HG03439 (cell line): Measurements from ENCODE around the gene TADA2B.

Experiments
- ATAC-seq: cut with Tn5 transposase; IDR thresholded peaks from one replicate; pipeline ENCODE4 v1.9.1; 2021; ENCODE audit warnings: mild to moderate bottlenecking, moderate library complexity; ENCODE audit not compliant: unreplicated experiment

The TADA2B gene

DNA sequence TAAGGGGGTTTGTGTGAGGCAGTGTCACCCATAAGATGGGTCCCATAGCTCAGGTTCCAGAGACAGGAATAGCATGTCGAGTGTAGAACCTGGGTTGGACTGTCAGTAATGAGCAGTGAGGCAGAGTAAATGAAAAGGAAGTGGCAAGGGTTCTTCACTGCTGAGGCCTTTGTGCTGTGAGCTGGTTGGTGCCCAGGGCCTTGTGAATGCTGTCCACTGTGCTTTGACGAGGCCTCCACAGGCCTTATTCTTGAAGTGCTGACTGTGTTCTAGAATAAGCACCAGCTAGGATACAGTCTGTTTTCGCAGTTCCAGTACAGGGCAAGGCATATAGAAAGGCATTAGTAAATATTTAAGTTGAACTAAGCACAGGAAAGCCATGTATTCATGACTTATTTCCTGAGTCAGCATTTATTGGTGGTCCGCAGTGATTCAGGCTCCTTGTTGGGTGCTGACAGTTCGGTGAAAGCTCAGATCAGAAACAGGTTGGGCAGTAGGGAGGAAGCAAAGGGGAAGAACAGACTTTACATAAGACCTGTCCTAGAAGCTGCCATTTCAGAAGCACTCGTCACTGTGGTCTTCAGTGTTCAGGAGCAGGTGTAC is 25.6 kb upstream of the TADA2B start:
- no peak for ATAC-seq

- no peak for ATAC-seq
Measured at GRCh38 chr4:7018281-7018680, 24.9 kb upstream of the TADA2B start.

DNA sequence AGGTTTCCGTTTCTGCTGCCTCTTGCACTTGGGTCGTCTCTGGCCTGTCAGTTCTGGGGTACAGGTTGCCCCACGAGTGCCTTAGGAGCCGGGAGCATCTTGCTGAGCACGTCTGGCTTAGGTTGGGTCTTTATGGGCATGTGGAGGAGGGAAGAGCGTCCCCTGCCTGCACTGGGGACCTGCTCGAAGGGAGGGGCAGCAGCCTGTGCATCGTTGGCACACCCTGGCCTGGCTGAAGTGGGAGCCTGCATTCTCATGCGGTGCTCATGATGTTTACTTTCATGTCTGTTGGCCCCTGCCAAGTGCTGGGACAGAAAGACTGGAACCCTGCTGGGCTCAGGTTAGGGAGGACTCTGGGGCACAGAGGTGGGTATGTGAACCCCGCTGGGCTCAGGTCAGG is 23.8 kb upstream of the TADA2B start:
- no peak for ATAC-seq

DNA sequence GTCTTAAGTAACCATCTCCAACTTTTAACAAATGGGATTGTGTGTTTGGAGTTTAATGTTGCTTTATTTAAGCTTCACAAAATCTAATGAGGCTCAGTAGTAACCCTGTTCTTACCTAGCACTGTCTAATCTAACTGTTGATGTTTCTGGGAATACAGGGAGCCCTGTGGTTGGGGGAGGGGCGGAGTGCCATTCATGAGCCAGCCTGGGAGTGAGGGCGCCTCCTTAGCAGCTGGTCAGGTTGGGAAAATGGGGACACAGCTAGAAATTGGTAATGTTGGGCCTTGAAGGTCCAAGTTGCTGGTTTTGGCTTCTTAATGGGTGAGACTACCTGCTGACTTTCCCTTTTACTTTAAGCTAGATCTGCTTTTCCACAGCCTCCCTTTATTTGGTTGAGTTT is 22.9 kb upstream of the TADA2B start:
- no peak for ATAC-seq

GRCh38 chr4:7020856-7021255 is 22.3 kb upstream of the TADA2B start:
- ATAC-seq = no peak

DNA sequence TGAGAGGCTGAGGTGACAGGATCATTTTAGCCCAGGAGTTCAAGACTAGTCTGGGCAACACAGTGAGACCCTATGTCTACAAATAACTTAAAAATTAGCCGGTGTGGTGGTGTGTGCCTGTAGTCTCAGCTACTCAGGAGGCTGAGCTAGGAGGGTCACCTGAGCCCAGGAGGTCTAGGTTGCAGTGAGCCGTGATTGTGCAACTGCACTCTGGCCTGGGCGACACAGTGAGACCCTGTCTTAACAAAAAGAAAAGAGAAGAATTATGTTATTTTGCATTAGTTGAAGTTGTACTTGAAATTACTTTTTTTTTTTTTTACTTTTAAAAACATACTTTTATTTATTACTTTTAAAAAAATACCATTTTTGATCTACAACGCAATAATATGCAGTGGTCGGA is 21.8 kb upstream of the TADA2B start:
- ATAC-seq = no peak

GRCh38 chr4:7021930-7022664 is 21.1 kb upstream of the TADA2B start:
- ATAC-seq = no peak

DNA sequence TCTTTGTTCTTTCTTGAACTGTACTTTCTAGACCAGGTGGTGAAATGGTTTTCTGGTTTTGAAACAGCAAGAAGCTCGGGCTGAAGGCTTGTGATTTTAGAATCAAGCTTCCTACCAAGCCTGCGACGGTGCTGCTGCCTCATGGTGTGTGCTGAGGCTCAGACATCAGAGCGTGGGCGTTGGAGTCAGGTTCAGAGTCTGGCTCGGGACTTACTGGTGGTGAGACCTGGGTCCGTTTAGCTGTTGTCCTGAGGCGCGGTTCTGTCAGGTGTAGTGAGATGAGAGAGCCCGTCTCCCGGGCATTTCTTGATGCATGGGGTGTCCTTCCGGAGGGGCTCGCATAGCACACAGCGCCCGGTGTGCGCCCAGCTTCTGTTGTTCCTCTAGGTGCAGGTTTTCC is 19.7 kb upstream of the TADA2B start:
- no peak for ATAC-seq

- no peak for ATAC-seq
Measured at GRCh38 chr4:7023901-7024300, 19.3 kb upstream of the TADA2B start.

- ATAC-seq = no peak
Measured at GRCh38 chr4:7024336-7024890, 18.8 kb upstream of the TADA2B start.

DNA sequence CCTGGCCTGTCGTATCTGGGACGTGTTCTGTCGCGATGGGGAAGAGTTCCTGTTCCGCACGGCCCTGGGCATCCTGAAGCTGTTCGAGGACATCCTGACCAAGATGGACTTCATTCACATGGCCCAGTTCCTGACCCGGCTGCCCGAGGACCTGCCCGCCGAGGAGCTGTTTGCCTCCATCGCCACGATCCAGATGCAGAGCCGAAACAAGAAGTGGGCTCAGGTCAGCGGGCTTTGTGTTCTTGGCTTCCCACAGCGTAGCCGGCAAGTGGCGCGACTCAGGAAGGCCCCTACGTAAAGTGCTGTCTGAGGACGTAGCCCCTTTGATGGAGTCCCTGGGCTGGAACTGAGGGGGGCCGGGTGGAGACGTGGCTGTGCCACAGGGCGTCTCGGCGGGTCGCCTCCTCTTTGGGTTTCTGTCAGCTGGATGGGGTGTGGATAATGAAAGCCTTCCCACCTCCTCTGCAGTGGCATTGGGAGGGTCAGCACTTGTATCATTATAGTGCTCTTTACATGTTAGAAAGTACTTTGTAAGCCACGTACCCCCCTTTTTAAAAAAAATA is 18.1 kb upstream of the TADA2B start:
- ATAC-seq = no peak

DNA sequence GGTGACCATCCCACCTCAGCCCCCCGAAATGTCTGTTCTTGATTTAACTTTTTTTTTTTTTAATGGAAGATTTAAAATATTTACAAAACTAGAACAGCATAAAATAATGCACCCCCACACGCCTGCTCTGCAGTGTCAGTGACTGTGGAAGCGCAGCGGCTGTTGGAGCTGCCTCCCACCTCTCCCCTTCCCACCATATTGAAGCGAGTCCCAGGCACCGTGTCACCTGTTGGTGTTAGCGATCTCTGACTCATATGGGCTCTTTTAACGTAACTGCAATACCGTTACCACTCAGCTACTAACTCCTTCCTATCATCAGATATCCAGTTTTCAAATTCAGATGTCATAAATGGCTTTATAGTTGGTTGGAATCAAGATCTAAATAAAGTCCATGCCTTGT is 17.1 kb upstream of the TADA2B start:
- no peak for ATAC-seq

DNA sequence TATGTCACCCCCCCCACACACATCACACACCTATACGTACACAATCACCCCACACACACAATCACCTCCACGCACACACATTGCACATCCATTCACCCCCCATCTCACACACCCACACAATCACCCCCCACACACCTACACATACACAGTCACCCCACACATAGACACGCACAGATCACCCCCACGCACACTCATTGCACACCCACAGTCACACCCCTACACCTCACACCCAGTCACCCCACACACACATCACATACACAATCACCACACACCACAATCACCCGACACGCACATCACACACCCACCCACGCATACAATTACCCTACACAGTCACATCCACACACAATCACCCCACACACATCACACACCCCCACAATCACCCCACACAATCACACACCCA is 15.9 kb upstream of the TADA2B start:
- no peak for ATAC-seq

- ATAC-seq = no peak
Measured at GRCh38 chr4:7027913-7028312, 15.3 kb upstream of the TADA2B start.

DNA sequence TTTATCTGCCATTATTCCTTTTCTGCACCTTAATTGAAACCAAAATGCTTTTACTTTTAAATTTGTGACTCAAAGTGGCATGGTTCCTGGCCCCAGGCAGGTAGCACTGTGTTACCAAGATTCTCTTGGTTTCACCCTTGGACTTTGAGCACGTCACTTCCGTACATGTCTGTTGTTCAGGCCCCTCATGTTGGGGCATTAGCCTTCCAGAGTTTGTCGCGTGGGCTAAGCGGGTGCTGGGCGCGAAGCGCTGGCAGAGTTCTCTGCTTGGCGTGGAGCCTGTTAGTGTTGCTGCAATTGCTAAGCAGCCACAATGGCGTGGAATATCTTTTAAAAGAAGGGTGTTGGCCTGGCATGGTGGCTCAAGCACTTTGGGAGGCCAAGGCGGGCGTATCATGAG is 14.0 kb upstream of the TADA2B start:
- no peak for ATAC-seq

DNA sequence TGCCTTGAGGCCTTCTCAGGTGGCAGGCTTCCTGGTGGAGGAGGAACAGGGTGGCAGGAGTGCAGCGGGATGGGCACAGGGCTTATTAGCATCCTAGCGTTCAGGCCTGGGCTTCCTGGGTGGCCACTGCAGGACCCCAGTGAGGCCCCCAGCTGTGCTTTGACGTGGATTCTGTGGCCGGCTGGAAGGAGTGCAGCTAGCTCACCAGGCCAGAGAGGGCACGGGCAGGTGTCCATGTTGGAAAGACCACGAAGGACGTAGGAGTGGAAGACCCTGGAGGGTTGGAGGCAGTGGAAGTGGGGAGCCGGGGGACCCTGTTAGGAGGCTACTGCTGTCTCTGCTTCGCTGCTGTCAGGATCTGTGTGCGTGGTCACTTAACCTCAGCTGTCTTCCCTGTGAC is 13.3 kb upstream of the TADA2B start:
- no peak for ATAC-seq

GRCh38 chr4:7030856-7031255 is 12.3 kb upstream of the TADA2B start:
- no peak for ATAC-seq

DNA sequence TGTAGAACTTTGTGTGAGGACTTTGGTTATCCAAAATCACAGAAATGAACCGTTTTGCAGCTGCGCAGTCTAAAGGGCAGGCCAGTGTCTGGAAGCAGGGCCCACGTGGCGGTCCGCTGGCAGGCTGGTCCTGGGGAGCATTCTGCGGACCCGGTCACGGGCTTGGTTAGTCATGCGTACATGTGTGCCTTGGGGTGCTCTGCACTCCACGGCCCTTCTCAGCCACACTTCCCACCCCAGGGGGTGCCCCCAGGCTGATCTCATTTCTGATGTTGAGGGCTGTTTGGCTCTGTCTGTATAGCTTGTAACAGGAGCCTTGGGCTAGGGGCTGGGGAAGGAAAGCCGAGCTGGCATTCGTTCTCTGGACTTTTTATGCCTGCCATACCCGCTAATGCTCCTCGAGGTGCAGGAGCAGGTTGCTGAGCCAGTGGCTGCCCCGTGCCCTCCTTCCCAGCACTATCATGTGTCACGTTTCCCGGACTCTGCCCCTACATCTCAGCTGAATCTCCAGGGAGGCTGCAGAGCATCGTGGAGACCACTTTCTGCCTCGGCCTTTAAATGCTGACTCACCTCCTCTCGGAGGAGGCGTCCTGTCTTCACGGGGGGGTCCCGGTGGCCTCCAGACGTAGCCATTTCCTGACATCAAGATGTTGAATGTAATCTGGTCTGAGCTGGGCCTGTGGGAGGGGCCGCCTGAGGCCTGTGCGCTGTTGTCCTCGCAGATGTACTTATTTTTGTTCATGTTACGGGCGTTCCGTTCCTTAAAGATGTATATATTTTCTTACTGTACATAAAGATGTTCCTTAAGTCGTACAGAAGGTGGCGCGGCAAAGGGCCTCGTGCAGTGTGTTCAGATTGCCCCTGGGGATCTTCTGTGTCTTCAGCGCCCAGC is 11.4 kb upstream of the TADA2B start:
- ATAC-seq = no peak

- ATAC-seq = no peak
Measured at GRCh38 chr4:7032596-7032995, 10.6 kb upstream of the TADA2B start.

DNA sequence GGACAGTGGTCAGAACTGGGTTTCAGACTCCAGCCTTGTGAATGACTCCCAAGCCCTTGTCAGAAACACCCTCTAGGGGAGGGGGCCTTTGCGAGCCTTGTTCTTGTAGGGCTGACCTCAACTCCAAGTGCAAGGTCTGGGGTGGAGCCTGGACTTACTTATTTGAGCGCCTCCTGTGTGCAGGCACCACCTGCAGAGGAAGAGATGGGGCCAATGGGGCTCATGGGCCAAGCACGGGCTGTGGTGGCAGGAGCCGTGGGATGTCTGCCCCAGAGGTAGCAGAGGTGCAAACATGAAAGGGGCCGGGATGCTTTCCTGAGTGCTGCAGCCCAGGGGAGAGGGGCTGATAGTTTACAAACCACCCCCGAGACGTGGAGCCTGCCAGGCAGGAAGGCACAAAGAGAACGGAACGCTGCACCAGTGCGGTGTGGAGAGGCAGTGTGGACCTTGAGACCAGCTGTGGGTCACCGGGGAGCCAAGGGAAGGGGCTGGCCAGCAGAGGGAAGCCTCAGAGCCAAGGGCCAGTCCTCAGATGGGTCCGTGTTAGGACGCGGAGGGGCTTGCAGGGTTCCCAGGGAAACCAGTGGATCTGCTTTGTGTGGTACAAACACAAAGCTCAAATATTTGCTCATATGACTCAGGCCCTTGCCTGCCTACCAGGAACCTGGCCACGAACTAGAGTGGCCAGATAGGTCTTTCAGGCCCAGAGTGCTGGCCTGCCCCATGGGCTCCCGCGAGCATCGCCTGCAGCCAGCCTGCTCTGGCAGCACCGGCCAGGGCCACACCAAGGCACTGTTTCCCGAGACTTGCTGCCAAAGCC is 8.7 kb upstream of the TADA2B start:
- ATAC-seq = no peak
